ENCODE results near the gene ARHGAP40.

ARHGAP40 gene

DNA sequence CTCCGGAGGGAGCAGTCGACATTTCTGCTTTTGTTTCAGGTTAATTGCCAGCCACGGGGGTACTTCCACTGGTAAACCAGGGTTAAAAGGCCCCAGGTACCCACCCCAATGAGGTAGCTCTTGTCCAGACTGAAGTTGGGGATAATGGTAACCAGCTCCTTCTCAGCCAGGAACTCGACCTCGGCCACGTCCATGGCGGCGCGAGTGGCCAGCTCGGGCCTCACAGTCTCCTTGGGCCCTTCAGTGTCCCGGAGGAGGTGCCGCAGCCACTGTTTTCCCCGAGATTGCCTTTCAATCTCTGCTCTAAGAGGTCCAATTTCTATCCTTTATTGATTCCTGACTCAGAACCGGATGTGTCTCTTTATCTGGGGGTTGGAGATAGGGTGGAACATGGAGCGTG, 13.7 kb downstream of the ARHGAP40 start:
- no peak overlapping the region for H3K27ac ChIP-seq (ENCODE audit: low read length)
- TF ChIP-seq, protein P1, sequence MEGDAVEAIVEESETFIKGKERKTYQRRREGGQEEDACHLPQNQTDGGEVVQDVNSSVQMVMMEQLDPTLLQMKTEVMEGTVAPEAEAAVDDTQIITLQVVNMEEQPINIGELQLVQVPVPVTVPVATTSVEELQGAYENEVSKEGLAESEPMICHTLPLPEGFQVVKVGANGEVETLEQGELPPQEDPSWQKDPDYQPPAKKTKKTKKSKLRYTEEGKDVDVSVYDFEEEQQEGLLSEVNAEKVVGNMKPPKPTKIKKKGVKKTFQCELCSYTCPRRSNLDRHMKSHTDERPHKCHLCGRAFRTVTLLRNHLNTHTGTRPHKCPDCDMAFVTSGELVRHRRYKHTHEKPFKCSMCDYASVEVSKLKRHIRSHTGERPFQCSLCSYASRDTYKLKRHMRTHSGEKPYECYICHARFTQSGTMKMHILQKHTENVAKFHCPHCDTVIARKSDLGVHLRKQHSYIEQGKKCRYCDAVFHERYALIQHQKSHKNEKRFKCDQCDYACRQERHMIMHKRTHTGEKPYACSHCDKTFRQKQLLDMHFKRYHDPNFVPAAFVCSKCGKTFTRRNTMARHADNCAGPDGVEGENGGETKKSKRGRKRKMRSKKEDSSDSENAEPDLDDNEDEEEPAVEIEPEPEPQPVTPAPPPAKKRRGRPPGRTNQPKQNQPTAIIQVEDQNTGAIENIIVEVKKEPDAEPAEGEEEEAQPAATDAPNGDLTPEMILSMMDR (IDR thresholded peaks at IDR 0.05; ENCODE audit: borderline replicate concordance, extremely low read depth, low read length, poor library complexity, severe bottlenecking) = no peak
- TF ChIP-seq EZH2 (IDR thresholded peaks at IDR 0.05; ENCODE audit: borderline replicate concordance, low read depth, low read length, severe bottlenecking) = no peak
- H3K27me3 ChIP-seq (ENCODE audit: insufficient read depth, low read length, poor library complexity) = peaks cover 17% of the 10 kb centered on the region
- no peaks in the 10 kb centered on the region for H3K4me1 ChIP-seq (ENCODE audit: insufficient read depth, low read length)
- H3K9ac ChIP-seq (ENCODE audit: low read depth, low read length) = no peak overlapping the region
- no peak overlapping the region for H2AFZ ChIP-seq (ENCODE audit: low read depth, low read length)
- no peak overlapping the region for H3K4me3 ChIP-seq (ENCODE audit: low read depth in 1 of 2, low read length in 2 of 2)
- DNase-seq = no peak
- H3K4me2 ChIP-seq (ENCODE audit: insufficient read depth, low read length) = no peak overlapping the region
- no peaks in the 10 kb centered on the region for H3K79me2 ChIP-seq (ENCODE audit: insufficient read depth, low read length)
- H3K9me3 ChIP-seq (ENCODE audit: insufficient read depth, low read length, severe bottlenecking) = no peaks in the 10 kb centered on the region
- no peaks in the 10 kb centered on the region for H4K20me1 ChIP-seq (ENCODE audit: insufficient read depth, low read length)
- H3K36me3 ChIP-seq (ENCODE audit: insufficient read depth, low read length) = no peaks in the 10 kb centered on the region
- no peak for ATAC-seq (ENCODE audit: insufficient read depth, low read depth)

DNA sequence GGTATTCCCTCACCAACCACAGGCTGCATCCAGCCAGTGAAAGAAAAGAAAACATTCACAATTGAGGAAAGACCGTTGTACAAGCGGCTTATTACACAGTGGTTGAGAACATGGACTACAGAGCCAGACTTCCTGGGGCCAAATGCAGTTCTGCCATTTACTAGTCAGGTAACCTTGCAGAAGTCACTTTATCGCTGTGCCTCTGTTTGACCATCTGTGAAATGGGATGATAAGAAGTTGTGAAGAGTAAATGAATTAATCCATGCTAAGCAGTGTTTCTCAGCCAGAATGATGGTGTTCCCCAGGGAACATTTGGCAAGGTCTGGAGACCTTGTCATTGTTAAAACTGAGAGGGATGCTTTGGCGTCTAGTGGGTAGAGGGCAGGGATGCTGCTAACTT, 14.8 kb downstream of the ARHGAP40 start:
- no peak overlapping the region for H3K4me2 ChIP-seq (ENCODE audit: insufficient read depth, low read length)
- H3K36me3 ChIP-seq (ENCODE audit: insufficient read depth, low read length) = no peaks in the 10 kb centered on the region
- H3K9ac ChIP-seq (ENCODE audit: low read depth, low read length) = no peak overlapping the region
- no peak for TF ChIP-seq EZH2 (IDR thresholded peaks at IDR 0.05; ENCODE audit: borderline replicate concordance, low read depth, low read length, severe bottlenecking)
- TF ChIP-seq, protein P1 (IDR thresholded peaks at IDR 0.05; ENCODE audit: borderline replicate concordance, extremely low read depth, low read length, poor library complexity, severe bottlenecking) = no peak
- no peaks in the 10 kb centered on the region for H4K20me1 ChIP-seq (ENCODE audit: insufficient read depth, low read length)
- H2AFZ ChIP-seq (ENCODE audit: low read depth, low read length) = no peak overlapping the region
- no peak overlapping the region for H3K27ac ChIP-seq (ENCODE audit: low read length)
- H3K27me3 ChIP-seq (ENCODE audit: insufficient read depth, low read length, poor library complexity) = peaks cover 24% of the 10 kb centered on the region
- no peak for DNase-seq
- no peaks in the 10 kb centered on the region for H3K9me3 ChIP-seq (ENCODE audit: insufficient read depth, low read length, severe bottlenecking)
- no peak overlapping the region for H3K4me3 ChIP-seq (ENCODE audit: low read depth in 1 of 2, low read length in 2 of 2)
- H3K4me1 ChIP-seq (ENCODE audit: insufficient read depth, low read length) = no peaks in the 10 kb centered on the region
- H3K79me2 ChIP-seq (ENCODE audit: insufficient read depth, low read length) = no peaks in the 10 kb centered on the region
- no peak for ATAC-seq (ENCODE audit: insufficient read depth, low read depth)

DNA sequence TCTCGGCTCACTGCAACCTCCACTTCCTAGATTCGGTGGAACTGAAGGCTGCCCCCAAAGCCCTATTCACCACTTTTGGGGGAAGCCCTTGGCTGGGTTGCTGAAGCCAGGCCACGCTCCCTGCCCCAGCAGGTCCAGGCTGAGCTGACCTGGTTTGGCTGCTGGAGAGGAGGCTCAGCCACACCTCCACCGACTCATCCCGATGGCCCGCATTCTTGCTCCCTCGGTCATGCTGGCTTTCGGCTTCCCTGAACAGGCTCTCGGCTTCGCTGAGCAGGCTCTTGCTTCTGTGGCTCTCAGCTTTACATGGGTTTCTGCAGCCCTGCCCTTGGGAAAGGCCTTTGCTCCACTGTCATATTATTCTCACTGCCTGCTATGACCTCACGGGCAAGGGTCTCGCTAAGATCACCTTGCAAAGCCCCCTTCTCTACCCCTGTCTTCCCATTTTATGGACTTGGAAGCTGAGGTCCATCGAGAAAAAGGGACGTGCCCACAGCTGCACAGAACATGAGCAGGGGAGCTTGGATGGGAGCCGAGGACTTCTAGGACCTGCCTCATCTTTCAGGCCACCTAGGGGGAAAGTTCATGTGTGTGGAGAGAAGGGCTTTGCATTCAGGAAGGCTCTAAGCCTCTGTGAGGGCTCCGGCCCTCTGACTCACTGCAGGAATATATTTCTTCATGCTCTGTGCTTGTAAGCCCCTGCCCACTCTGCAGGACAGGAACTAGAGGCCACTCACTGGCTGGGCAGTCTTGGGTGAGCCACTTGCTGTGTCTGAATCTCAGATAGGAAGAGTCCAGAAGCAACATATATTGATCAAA, 15.6 kb downstream of the ARHGAP40 start:
- Histone ChIP-seq H3K4me2 (ENCODE audit: insufficient read depth, low read length) (no peak overlapping the region), H3K4me3 (ENCODE audit: low read depth in 1 of 2, low read length in 2 of 2) (no peak overlapping the region), H3K4me1 (ENCODE audit: insufficient read depth, low read length) (no peaks in the 10 kb centered on the region), H4K20me1 (ENCODE audit: insufficient read depth, low read length) (no peaks in the 10 kb centered on the region), H3K9ac (ENCODE audit: low read depth, low read length) (no peak overlapping the region), H3K79me2 (ENCODE audit: insufficient read depth, low read length) (no peaks in the 10 kb centered on the region), H3K27me3 (ENCODE audit: insufficient read depth, low read length, poor library complexity) (peaks cover 24% of the 10 kb centered on the region), H3K9me3 (ENCODE audit: insufficient read depth, low read length, severe bottlenecking) (no peaks in the 10 kb centered on the region), H2AFZ (ENCODE audit: low read depth, low read length) (no peak overlapping the region), H3K36me3 (ENCODE audit: insufficient read depth, low read length) (no peaks in the 10 kb centered on the region), H3K27ac (ENCODE audit: low read length) (no peak overlapping the region)
- no peak for DNase-seq
- ATAC-seq (ENCODE audit: insufficient read depth, low read depth) = no peak
- TF ChIP-seq, protein P1 (IDR thresholded peaks at IDR 0.05; ENCODE audit: borderline replicate concordance, extremely low read depth, low read length, poor library complexity, severe bottlenecking) = no peak
- TF ChIP-seq EZH2 (IDR thresholded peaks at IDR 0.05; ENCODE audit: borderline replicate concordance, low read depth, low read length, severe bottlenecking) = no peak
